CD1c-positive myeloid dendritic cell (primary cell): Measurements from ENCODE around the gene NUBPL.
"Not testable (repeated sequence)": the region's sequence is repeated elsewhere in the genome, so short reads cannot be mapped to it uniquely, and the experiment has no call there.

ENCODE experiments used
- DNase-seq: peaks from one replicate; pipeline ENCODE4 v3.0.0-alpha.2; 2016; ENCODE audit errors: extremely low spot score

NUBPL gene

DNA sequence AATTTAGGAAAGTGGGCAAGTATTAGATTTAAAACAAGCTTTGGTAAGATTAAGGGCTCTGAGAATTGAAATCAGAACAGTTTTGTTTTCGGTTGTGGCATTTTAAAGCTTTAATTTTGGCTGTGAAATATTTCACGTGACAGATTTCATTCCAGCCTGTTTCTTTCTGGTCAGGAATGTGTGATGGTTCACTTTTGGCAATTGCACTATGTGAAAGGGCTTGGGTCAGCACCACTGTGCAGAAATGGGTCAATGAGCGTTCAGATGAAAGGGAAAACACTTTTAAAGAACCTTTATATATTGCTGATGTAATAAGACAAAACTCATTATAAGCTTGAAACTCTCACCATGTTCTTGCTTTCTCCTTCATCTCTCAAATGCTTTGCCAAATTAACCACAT, 17.1 kb downstream of the NUBPL start:
- DNase-seq: no peak

GRCh38 chr14:31578792-31579501, 17.7 kb downstream of the NUBPL start:
- no peak for DNase-seq

GRCh38 chr14:31580234-31580633, 19.0 kb downstream of the NUBPL start:
- DNase-seq: no peak

- no peak for DNase-seq
These were observed 21.1 kb downstream of the NUBPL start for GRCh38 chr14:31582286-31582691.

GRCh38 chr14:31582836-31583452, 21.7 kb downstream of the NUBPL start:
- no peak for DNase-seq

- no peak for DNase-seq
These were observed 29.0 kb downstream of the NUBPL start for GRCh38 chr14:31590206-31590605.

GRCh38 chr14:31592122-31592521, 30.9 kb downstream of the NUBPL start:
- no peak for DNase-seq

- no peak for DNase-seq
These were observed 31.4 kb downstream of the NUBPL start for GRCh38 chr14:31592631-31593030.

DNA sequence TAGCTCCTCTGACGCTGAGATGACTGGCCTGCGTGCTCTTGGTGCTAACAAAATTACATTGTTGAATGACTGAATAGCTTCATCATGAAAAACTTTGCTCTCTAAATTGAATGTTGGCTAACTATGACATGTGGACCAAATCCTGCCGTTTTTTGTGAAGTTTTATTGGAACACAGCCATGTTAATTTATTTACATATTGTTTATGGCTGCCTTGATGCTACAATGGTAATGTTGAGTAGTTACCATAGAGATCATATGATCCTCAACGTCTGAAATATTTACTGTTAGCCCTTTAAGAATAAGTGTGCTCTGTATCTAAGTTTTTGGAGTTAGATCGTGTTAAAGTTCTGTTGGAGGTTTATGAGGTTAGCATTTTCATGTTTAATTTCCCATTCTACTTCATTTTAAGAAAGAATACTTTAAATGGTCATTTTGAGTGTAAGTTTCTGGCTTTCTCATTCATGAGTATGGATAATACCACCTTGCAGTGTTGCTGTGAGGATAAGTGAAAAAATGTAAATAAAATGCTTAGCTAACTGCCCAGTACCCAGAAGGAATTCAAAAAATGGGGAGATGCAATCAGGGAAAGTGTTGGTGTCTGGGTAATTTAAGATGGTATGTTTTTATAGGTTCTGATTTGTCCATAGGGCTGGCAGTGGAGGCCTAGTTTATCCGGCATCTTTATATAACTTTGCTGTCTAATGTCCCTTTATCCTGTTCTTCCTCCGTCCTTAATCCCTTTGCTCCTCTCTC, 35.3 kb downstream of the NUBPL start:
- no peak for DNase-seq

DNA sequence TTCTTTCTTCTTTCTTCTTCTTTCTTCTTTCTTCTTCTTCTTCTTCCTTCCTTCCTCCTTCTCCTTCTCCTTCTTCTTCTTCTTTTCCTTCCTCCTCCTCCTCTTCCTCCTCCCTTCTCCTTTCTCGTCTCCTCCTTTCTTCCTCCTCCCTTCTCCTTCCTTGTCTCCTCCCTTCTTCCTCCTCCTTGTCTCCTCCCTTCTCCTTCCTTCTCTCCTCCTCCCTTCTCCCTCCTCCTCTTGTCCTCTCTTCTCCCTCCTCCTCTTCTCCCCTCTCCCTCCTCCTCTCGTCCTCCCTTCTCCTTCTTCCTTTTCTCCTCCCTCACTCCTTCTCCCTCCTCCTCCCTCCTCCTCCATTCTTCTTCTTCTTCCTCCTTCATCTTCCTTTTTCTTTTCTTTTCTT, 44.5 kb downstream of the NUBPL start:
- no peak for DNase-seq

DNA sequence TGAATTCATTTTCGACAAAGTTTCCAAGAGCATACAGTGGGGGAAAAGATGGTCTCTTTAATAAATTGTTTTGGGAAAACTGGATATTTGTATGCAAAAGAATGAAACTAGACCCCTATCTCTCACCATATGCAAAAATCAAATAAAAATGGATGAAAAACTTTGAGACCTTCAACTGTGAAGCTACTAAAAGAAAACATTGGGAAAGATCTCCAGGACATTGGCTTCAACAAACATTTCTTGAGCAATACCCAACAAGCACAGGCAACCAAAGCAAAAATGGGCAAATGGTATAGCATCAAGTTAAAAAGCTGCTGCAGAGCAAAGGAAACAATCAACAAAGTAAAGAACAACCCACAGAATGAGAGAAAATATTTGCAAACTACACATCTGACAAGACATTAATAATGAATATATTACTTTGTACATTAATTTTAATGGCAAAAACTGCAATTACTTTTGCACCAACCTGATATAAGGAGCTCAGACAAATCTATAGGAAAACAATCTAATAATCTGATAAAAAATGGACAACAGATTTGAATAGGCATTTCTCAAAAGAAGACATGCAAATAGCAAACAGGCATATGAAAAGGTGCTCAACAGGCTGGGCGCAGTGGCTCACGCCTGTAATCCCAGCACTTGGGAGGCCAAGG, 50.7 kb downstream of the NUBPL start:
- DNase-seq: no peak

GRCh38 chr14:31613188-31613587, 52.0 kb downstream of the NUBPL start:
- no peak for DNase-seq

GRCh38 chr14:31618884-31619283, 57.7 kb downstream of the NUBPL start:
- not testable (repeated sequence) for DNase-seq

DNA sequence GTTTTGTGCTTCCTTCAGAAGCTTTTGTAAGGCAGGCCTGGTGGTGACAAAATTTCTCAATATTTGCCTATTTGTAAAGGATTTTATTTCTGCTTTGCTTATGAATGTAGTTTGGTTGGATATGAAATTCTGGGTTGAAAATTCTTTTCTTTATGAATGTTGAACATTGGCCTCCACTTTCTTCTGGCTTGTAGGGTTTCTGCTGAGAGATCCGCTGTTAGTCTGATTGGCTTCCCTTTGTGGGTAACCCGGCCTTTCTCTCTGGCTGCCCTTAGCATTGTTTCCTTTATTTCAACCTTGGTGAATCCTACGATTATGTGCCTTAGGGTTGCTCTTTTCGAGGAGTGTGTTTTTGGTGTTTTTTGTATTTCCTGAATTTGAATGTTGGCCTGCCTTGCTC, 58.2 kb downstream of the NUBPL start:
- DNase-seq: no peak

DNA sequence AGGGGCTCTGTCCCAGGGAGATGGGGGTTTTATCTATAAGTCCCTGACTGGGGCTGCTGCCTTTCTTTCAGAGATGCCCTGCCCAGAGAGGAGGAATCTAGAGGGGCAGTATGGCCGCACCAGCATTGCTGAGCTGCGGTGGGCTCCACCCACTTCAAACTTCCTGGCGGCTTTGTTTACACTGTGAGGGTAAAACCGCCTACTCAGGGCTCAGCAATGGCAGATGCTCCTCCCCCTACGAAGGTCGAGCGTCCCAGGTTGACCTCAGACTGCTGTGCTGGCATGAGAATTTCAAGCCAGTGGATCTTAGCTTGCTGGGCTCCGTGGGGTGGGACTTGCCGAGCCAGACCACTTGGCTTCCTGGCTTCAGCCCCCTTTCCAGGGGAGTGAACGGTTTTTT, 59.7 kb downstream of the NUBPL start:
- not testable (repeated sequence) for DNase-seq

- no peak for DNase-seq
These were observed 60.9 kb downstream of the NUBPL start for GRCh38 chr14:31622060-31622459.

GRCh38 chr14:31652900-31653299, 91.7 kb downstream of the NUBPL start:
- DNase-seq: not testable (repeated sequence)

- no peak for DNase-seq
These were observed 96.7 kb downstream of the NUBPL start for GRCh38 chr14:31657917-31658316.

DNA sequence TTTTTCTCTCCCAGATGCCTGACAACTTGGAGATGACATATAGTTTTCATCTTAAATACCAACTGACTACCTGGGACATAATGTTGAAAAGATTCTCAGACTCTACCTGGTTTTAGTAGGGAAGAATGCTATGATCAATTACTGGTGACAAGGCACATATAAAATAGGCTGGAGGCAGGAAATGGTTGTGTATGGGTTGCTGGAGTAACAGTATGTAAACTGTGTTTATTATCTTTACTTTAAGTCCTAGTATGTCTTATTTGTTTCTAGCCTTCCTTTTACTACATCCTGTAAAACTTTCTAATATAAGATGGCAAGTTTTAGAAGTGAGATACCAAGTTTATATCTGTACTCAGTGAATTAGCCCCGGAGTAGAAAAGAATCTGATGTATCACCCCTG, 98.1 kb downstream of the NUBPL start:
- DNase-seq: no peak

DNA sequence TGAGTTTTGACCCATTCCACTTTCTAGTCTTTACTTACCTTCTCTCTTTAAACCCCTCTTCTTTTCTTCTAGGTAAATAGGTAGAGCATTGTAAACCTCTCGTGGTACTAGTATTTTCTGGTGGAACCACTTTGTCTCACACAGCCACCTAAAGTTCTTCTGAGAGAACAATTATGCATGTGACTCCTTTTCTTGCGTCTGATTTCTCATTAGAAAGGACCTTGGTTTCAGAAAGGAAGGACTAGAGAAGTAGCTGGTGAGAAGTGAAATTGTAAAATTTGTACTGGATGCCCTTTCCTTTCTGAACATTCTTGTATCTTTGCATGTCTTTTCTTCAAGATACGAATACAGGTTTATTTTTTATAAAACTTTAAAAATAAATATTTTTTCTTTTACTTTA, 99.0 kb downstream of the NUBPL start:
- no peak for DNase-seq

- no peak for DNase-seq
These were observed 99.5 kb downstream of the NUBPL start for GRCh38 chr14:31660728-31661127.

DNA sequence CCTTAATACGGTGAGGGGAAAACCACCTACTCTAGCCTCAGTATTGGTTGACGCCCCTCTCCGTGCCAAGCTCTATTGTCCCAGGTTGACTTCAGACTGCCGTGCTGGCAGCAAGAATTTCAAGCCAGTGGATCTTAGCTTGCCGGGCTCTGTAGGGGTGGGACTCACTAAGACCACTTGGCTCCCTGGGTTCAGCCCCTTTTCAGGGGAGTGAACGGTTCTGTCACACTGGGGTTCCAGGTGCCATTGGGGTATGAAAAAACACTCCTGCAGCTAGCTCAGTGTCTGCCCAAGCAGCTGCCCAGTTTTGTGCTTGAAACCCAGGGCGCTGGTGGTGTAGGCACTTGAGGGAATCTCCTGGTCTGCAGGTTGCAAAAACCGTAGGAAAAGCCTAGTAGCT, 107.1 kb downstream of the NUBPL start:
- no peak for DNase-seq
